H9 (cell line): Measurements from ENCODE around the gene AJAP1. TPM values are rescaled to one million over a fixed set of nuclear protein-coding genes. Genes with fewer than 3 reads are reported as not detected.
"Not testable (repeated sequence)": the region's sequence is repeated elsewhere in the genome, so short reads cannot be mapped to it uniquely, and the experiment has no call there.

ENCODE experiments used
- DNase-seq: peaks from one replicate; pipeline ENCODE4 v3.0.0-alpha.2; 2017
- H2AFZ ChIP-seq: one replicate; pipeline ENCODE4 v1.6.1; 2013; ENCODE audit warnings: mild to moderate bottlenecking, low read length, control low read depth, moderate library complexity
- H2AK5ac ChIP-seq: 2 replicates; pipeline ENCODE4 v1.6.1; 2013; ENCODE audit warnings: low read length, control low read depth, mixed read lengths; ENCODE audit not compliant: insufficient read length
- H2BK120ac ChIP-seq: one replicate; pipeline ENCODE4 v1.6.1; 2013; ENCODE audit warnings: low read depth, mild to moderate bottlenecking, low read length, control low read depth, inconsistent platforms; ENCODE audit not compliant: poor library complexity, severe bottlenecking
- H2BK12ac ChIP-seq: 2 replicates; pipeline ENCODE4 v1.6.1; 2013; ENCODE audit warnings: low read length, control low read depth, mixed read lengths, low read depth; ENCODE audit not compliant: insufficient read length
- H2BK15ac ChIP-seq: 2 replicates; pipeline ENCODE4 v1.6.1; 2013; ENCODE audit warnings: low read depth, low read length, control low read depth
- H2BK20ac ChIP-seq: one replicate; pipeline ENCODE4 v1.6.1; 2013; ENCODE audit warnings: low read depth, mild to moderate bottlenecking, low read length, control low read depth, inconsistent platforms; ENCODE audit not compliant: poor library complexity, severe bottlenecking
- H2BK5ac ChIP-seq: 2 replicates; pipeline ENCODE4 v1.6.1; 2013; ENCODE audit warnings: low read length, control low read depth, mixed read lengths; ENCODE audit not compliant: insufficient read length
- H3K14ac ChIP-seq: 2 replicates; pipeline ENCODE4 v1.6.1; 2013; ENCODE audit warnings: low read length, control low read depth; ENCODE audit not compliant: insufficient read depth
- H3K18ac ChIP-seq: 2 replicates; pipeline ENCODE4 v1.6.1; 2013; ENCODE audit warnings: low read depth, mild to moderate bottlenecking, mixed read lengths, low read length, control low read depth; ENCODE audit not compliant: insufficient read length
- H3K23ac ChIP-seq: 2 replicates; pipeline ENCODE4 v1.6.1; 2013; ENCODE audit warnings: low read length, control low read depth, mixed read lengths, low read depth; ENCODE audit not compliant: insufficient read length
- H3K23me2 ChIP-seq: 2 replicates; pipeline ENCODE4 v1.6.1; 2013; ENCODE audit warnings: low read depth, mild to moderate bottlenecking, mixed read lengths, low read length, control low read depth; ENCODE audit not compliant: insufficient read length, poor library complexity, severe bottlenecking
- H3K27ac ChIP-seq: 2 replicates; pipeline ENCODE4 v1.5.1; 2013; ENCODE audit warnings: low read length, control low read depth, mixed read lengths, low read depth; ENCODE audit not compliant: insufficient read length
- H3K27me3 ChIP-seq: 2 replicates; pipeline ENCODE4 v1.6.1; 2013; ENCODE audit warnings: low read length, control low read depth, inconsistent platforms; ENCODE audit not compliant: insufficient read depth
- H3K4ac ChIP-seq: 2 replicates; pipeline ENCODE4 v1.6.1; 2013; ENCODE audit warnings: low read depth, mild to moderate bottlenecking, control low read depth, inconsistent platforms, low read length, moderate library complexity
- H3K4me1 ChIP-seq: 2 replicates; pipeline ENCODE4 v1.6.1; 2013; ENCODE audit warnings: low read length, control low read depth, inconsistent platforms; ENCODE audit not compliant: insufficient read depth
- H3K4me2 ChIP-seq: 2 replicates; pipeline ENCODE4 v1.6.1; 2013; ENCODE audit warnings: low read length, control low read depth, mixed read lengths; ENCODE audit not compliant: insufficient read length, insufficient read depth
- H3K56ac ChIP-seq: 2 replicates; pipeline ENCODE4 v1.6.1; 2013; ENCODE audit warnings: low read depth, mild to moderate bottlenecking, mixed read lengths, low read length, control low read depth; ENCODE audit not compliant: insufficient read length
- H3K79me1 ChIP-seq: 2 replicates; pipeline ENCODE4 v1.6.1; 2013; ENCODE audit warnings: low read depth, mild to moderate bottlenecking, moderate library complexity, low read length, control low read depth, inconsistent platforms; ENCODE audit not compliant: insufficient read depth, poor library complexity, severe bottlenecking
- H3K79me2 ChIP-seq: 2 replicates; pipeline ENCODE4 v1.6.1; 2013; ENCODE audit warnings: low read length, control low read depth, inconsistent platforms; ENCODE audit not compliant: insufficient read depth
- H3K9ac ChIP-seq: 2 replicates; pipeline ENCODE4 v1.6.1; 2013; ENCODE audit warnings: low read length, control low read depth, mixed read lengths; ENCODE audit not compliant: insufficient read length; ENCODE audit errors: extremely low read depth
- H3K9me3 ChIP-seq: one replicate; pipeline ENCODE4 v1.6.1; 2013; ENCODE audit warnings: low read depth, low read length, inconsistent platforms; ENCODE audit not compliant: control insufficient read depth
- H3T11ph ChIP-seq: one replicate; pipeline ENCODE4 v1.6.1; 2013; ENCODE audit warnings: mild to moderate bottlenecking, low read length, control low read depth, inconsistent platforms
- H4K20me1 ChIP-seq: one replicate; pipeline ENCODE4 v1.6.1; 2013; ENCODE audit not compliant: control insufficient read depth, insufficient read length, insufficient read depth
- H4K5ac ChIP-seq: 2 replicates; pipeline ENCODE4 v1.6.1; 2013; ENCODE audit warnings: low read depth, mild to moderate bottlenecking, mixed read lengths, low read length, control low read depth; ENCODE audit not compliant: insufficient read length
- H4K8ac ChIP-seq: replicated peaks from 2 replicates; pipeline ENCODE4 v1.6.1; 2013; ENCODE audit warnings: low read length, control low read depth, mixed read lengths, low read depth; ENCODE audit not compliant: insufficient read length
- H4K91ac ChIP-seq: 2 replicates; pipeline ENCODE4 v1.6.1; 2013; ENCODE audit warnings: low read depth, mild to moderate bottlenecking, moderate library complexity, mixed read lengths, low read length, control low read depth; ENCODE audit not compliant: insufficient read length
- H3K27ac Mint-ChIP-seq, 3 experiments: 2 replicates in 2 of 3; 3 replicates in 1 of 3; pipeline ENCODE4 v1.8.0; 2020 to 2021; ENCODE audit warnings: mixed read lengths in 3 of 3, mild to moderate bottlenecking in 1 of 3, moderate library complexity in 1 of 3
- H3K27me3 Mint-ChIP-seq: 2 replicates; pipeline ENCODE4 v1.8.0; 2021; ENCODE audit warnings: low read depth, mild to moderate bottlenecking, moderate library complexity, mixed read lengths
- H3K36me3 Mint-ChIP-seq, 3 experiments: 2 replicates in 2 of 3; 3 replicates in 1 of 3; pipeline ENCODE4 v1.8.0; 2020 to 2021; ENCODE audit warnings: low read depth in 3 of 3, mixed read lengths in 3 of 3; ENCODE audit not compliant: insufficient read depth in 1 of 3
- H3K4me1 Mint-ChIP-seq, 2 experiments: 2 replicates each; pipeline ENCODE4 v1.8.0; 2020; ENCODE audit warnings: mixed read lengths in 2 of 2
- H3K4me3 Mint-ChIP-seq, 2 experiments: 2 replicates in 1 of 2; 3 replicates in 1 of 2; pipeline ENCODE4 v1.8.0; 2020 to 2021; ENCODE audit warnings: mild to moderate bottlenecking in 2 of 2, mixed read lengths in 2 of 2, moderate library complexity in 1 of 2
- H3K9me3 Mint-ChIP-seq, 2 experiments: 2 replicates in 1 of 2; 3 replicates in 1 of 2; pipeline ENCODE4 v1.8.0; 2020; ENCODE audit warnings: mild to moderate bottlenecking in 2 of 2, mixed read lengths in 2 of 2, moderate library complexity in 1 of 2
- WGBS: extraction: QIAGEN DNeasy Blood & Tissue Kit; methylation state at CpG from one replicate; pipeline ENCODE4 v1.1.7; 2013; ENCODE audit warnings: missing lambda C conversion rate, low lambda C conversion rate, mixed read lengths; ENCODE audit not compliant: insufficient read length; ENCODE audit errors: extremely low coverage; 5-methylcytosine and 5-hydroxymethylcytosine counted together
- total RNA-seq: library from RNA; stranded (reverse); gene quantifications from 2 replicates; pipeline ENCODE4 v1.2.1, GENCODE V29; 2021
- TF ChIP-seq, protein P1 (sequence below): fragments of 200-600 bp; sonication (generic); conservative IDR thresholded peaks from 3 replicates; pipeline ENCODE4 v1.8.0; 2021; ENCODE audit warnings: antibody characterized with exemption, mild to moderate bottlenecking

The AJAP1 gene
- total RNA-seq, 1 experiment from 2014 or later = 8.6 TPM

GRCh38 chr1:4617506-4617905 lies 36.9 kb upstream of the AJAP1 start:
- Histone ChIP-seq H3K23ac (no peak overlapping the region), H3K27ac (no peak overlapping the region), H4K8ac (no peak overlapping the region), H3K9ac (no peak overlapping the region), H2BK12ac (no peak overlapping the region), H2BK20ac (no peak overlapping the region), H3K56ac (no peak overlapping the region), H3T11ph (no peak overlapping the region), H3K4ac (no peak overlapping the region), H3K4me1 (no peaks in the 10 kb centered on the region), H3K79me2 (no peaks in the 10 kb centered on the region), H3K18ac (peak overlapping the region; percentile 9), H2AK5ac (no peak overlapping the region), H3K27me3 (no peaks in the 10 kb centered on the region), H3K4me2 (no peak overlapping the region), H3K79me1 (no peaks in the 10 kb centered on the region), H3K14ac (no peak overlapping the region), H2BK5ac (no peak overlapping the region), H4K20me1 (no peaks in the 10 kb centered on the region), H3K23me2 (no peaks in the 10 kb centered on the region), H2AFZ (no peak overlapping the region), H4K5ac (no peak overlapping the region), H4K91ac (no peak overlapping the region), H2BK15ac (no peak overlapping the region), H2BK120ac (no peak overlapping the region), H3K9me3 (no peaks in the 10 kb centered on the region)
- peaks cover 3% of the 10 kb centered on the region for H3K27me3 Mint-ChIP-seq
- H3K36me3 Mint-ChIP-seq = no peaks in the 10 kb centered on the region
- peaks cover 13 to 14% of the 10 kb centered on the region in 2 experiments for H3K4me1 Mint-ChIP-seq
- no CpG with 5 or more reads among the region's 6 CpGs for WGBS
- TF ChIP-seq, protein P1, sequence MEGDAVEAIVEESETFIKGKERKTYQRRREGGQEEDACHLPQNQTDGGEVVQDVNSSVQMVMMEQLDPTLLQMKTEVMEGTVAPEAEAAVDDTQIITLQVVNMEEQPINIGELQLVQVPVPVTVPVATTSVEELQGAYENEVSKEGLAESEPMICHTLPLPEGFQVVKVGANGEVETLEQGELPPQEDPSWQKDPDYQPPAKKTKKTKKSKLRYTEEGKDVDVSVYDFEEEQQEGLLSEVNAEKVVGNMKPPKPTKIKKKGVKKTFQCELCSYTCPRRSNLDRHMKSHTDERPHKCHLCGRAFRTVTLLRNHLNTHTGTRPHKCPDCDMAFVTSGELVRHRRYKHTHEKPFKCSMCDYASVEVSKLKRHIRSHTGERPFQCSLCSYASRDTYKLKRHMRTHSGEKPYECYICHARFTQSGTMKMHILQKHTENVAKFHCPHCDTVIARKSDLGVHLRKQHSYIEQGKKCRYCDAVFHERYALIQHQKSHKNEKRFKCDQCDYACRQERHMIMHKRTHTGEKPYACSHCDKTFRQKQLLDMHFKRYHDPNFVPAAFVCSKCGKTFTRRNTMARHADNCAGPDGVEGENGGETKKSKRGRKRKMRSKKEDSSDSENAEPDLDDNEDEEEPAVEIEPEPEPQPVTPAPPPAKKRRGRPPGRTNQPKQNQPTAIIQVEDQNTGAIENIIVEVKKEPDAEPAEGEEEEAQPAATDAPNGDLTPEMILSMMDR = no peak
- H3K9me3 Mint-ChIP-seq = no peaks in the 10 kb centered on the region
- DNase-seq = no peak
- no peak overlapping the region for H3K4me3 Mint-ChIP-seq
- H3K27ac Mint-ChIP-seq = no peak overlapping the region; a peak in 1 of 7 replicates

DNA sequence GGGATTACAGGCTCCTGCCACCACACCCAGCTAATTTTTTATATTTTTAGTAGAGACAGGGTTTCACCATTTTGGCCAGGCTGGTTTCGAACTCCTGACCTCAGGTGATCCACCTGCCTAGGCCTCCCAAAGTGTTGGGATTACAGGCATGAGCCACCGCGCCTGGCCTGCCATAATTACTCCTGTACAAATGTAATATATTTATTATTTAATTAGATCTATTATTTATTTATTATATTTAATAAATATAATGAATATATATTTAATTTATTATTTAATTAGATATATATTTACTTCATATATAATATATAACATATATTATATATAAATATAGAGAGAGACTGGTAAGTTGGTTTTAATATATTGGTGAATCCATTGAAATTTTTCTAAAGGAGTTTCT lies 35.6 kb upstream of the AJAP1 start:
- H3K79me1 ChIP-seq, H3K9ac ChIP-seq, H3K23me2 ChIP-seq, H2BK20ac ChIP-seq, H3K9me3 ChIP-seq, H3K27ac Mint-ChIP-seq, H2AK5ac ChIP-seq, H3K4ac ChIP-seq, H2BK120ac ChIP-seq, H2BK12ac ChIP-seq, H2BK15ac ChIP-seq, H3K4me2 ChIP-seq, H3T11ph ChIP-seq, H4K20me1 ChIP-seq, H2BK5ac ChIP-seq, H3K79me2 ChIP-seq, H3K27me3 Mint-ChIP-seq, H3K4me1 ChIP-seq, DNase-seq, H3K4me3 Mint-ChIP-seq, H3K27me3 ChIP-seq, H3K9me3 Mint-ChIP-seq, H4K5ac ChIP-seq, H3K36me3 Mint-ChIP-seq, H3K56ac ChIP-seq, H4K8ac ChIP-seq, H3K23ac ChIP-seq, H2AFZ ChIP-seq, H3K18ac ChIP-seq, H4K91ac ChIP-seq, H3K14ac ChIP-seq, H3K27ac ChIP-seq: not testable (repeated sequence)
- H3K4me1 Mint-ChIP-seq = peaks cover 12% of the 10 kb centered on the region in 2 experiments
- WGBS = no CpG with 5 or more reads among the region's 3 CpGs
